Lower leg skin (tissue), 3 donors: ENCODE results near the gene CLSTN2.

Source experiments
- CTCF ChIP-seq, 3 donors: fragments of 450-650 bp; IDR thresholded peaks; one replicate each; pipeline ENCODE4 v1.5.1; 2016; ENCODE audit warnings: antibody characterized with exemption in 3 of 3, mild to moderate bottlenecking in 3 of 3, moderate library complexity in 2 of 3
- POLR2A ChIP-seq, 2 donors: fragments of 450-650 bp; IDR thresholded peaks; one replicate each; pipeline ENCODE4 v1.6.1; 2016 to 2017; ENCODE audit warnings: antibody characterized with exemption in 2 of 2, mild to moderate bottlenecking in 1 of 2, moderate library complexity in 1 of 2

- TF ChIP-seq CTCF (IDR thresholded peaks at IDR 0.05) (no peak), POLR2A (IDR thresholded peaks at IDR 0.05) (no peak)
Observed at GRCh38 chr3:140448001-140448400, 513.0 kb downstream of the CLSTN2 start.
